ENCODE results near the gene LIMCH1. TPM values are rescaled to one million over a fixed set of nuclear protein-coding genes. Genes with fewer than 3 reads are reported as not detected.

LIMCH1 gene
- polyA plus RNA-seq, 1 donor (not counting 4 experiments of a cell fraction or from before 2014, with no cell fraction given): 1.1 TPM

- DNase-seq (ENCODE audit: low read depth, low spot score) (no peak), FAIRE-seq (no peak)
- H4K20me1 ChIP-seq (ENCODE audit: control insufficient read depth, extremely low read depth, insufficient read depth, low read length): no peaks in the 10 kb centered on the region
- H3K9me3 ChIP-seq (ENCODE audit: control insufficient read depth, low read depth, low read length): no peaks in the 10 kb centered on the region
- no peaks in the 10 kb centered on the region for H3K9me1 ChIP-seq (ENCODE audit: control insufficient read depth, extremely low read depth, insufficient read depth, low read length)
- TF ChIP-seq CTCF (optimal IDR thresholded peaks at IDR 0.05 in 1 of 3, IDR thresholded peaks at IDR 0.05 in 1 of 3, conservative IDR thresholded peaks at IDR 0.05 in 1 of 3; ENCODE audit: extremely low read depth in 1 of 3, insufficient read depth in 2 of 3, low read length in 3 of 3) (no peak), EZH2 (IDR thresholded peaks at IDR 0.05; ENCODE audit: low read length) (no peak)
- H3K4me1 ChIP-seq (ENCODE audit: control insufficient read depth, extremely low read depth, insufficient read depth, low read length): no peaks in the 10 kb centered on the region
- dilution Hi-C loops (cut with MboI; ENCODE audit: extremely low pct_ligation_motif_present, low sequenced_read_pairs): no loop called here
- H3K9ac ChIP-seq (ENCODE audit: control insufficient read depth, extremely low read depth, insufficient read depth, low read length): no peak overlapping the region
- no peaks in the 10 kb centered on the region for H3K36me3 ChIP-seq (ENCODE audit: control insufficient read depth in 2 of 2, extremely low read depth in 1 of 2, insufficient read depth in 2 of 2, low read length in 2 of 2)
- no peak overlapping the region for H2AFZ ChIP-seq (ENCODE audit: control insufficient read depth, low read length)
- no peaks in the 10 kb centered on the region for H3K27me3 ChIP-seq (ENCODE audit: control insufficient read depth, extremely low read depth, insufficient read depth, low read length)
- no peak overlapping the region for H3K4me2 ChIP-seq (ENCODE audit: control insufficient read depth, extremely low read depth, insufficient read depth, low read depth, low read length)
- no peaks in the 10 kb centered on the region for H3K79me2 ChIP-seq (ENCODE audit: control insufficient read depth, insufficient read depth, low read length)
- no peak overlapping the region for H3K27ac ChIP-seq (ENCODE audit: control insufficient read depth, insufficient read depth, low read length)
- H3K4me3 ChIP-seq (ENCODE audit: control insufficient read depth in 2 of 3, extremely low read depth in 1 of 3, insufficient read depth in 2 of 3, low read depth in 1 of 3, low read length in 3 of 3): no peak overlapping the region
Observed at GRCh38 chr4:41702770-41703169, 164.8 kb downstream of the LIMCH1 start.

GRCh38 chr4:41703785-41704184, 165.8 kb downstream of the LIMCH1 start:
- Histone ChIP-seq H3K9ac (ENCODE audit: control insufficient read depth, extremely low read depth, insufficient read depth, low read length) (no peak overlapping the region), H3K4me2 (ENCODE audit: control insufficient read depth, extremely low read depth, insufficient read depth, low read depth, low read length) (no peak overlapping the region), H3K27me3 (ENCODE audit: control insufficient read depth, extremely low read depth, insufficient read depth, low read length) (no peaks in the 10 kb centered on the region), H4K20me1 (ENCODE audit: control insufficient read depth, extremely low read depth, insufficient read depth, low read length) (no peaks in the 10 kb centered on the region), H3K79me2 (ENCODE audit: control insufficient read depth, insufficient read depth, low read length) (no peaks in the 10 kb centered on the region), H3K9me1 (ENCODE audit: control insufficient read depth, extremely low read depth, insufficient read depth, low read length) (no peaks in the 10 kb centered on the region), H3K9me3 (ENCODE audit: control insufficient read depth, low read depth, low read length) (no peaks in the 10 kb centered on the region), H3K4me1 (ENCODE audit: control insufficient read depth, extremely low read depth, insufficient read depth, low read length) (no peaks in the 10 kb centered on the region), H3K27ac (ENCODE audit: control insufficient read depth, insufficient read depth, low read length) (no peak overlapping the region), H3K36me3 (ENCODE audit: control insufficient read depth in 2 of 2, extremely low read depth in 1 of 2, insufficient read depth in 2 of 2, low read length in 2 of 2) (no peaks in the 10 kb centered on the region), H2AFZ (ENCODE audit: control insufficient read depth, low read length) (no peak overlapping the region), H3K4me3 (ENCODE audit: control insufficient read depth in 2 of 3, extremely low read depth in 1 of 3, insufficient read depth in 2 of 3, low read depth in 1 of 3, low read length in 3 of 3) (no peak overlapping the region)
- dilution Hi-C loops (cut with MboI; ENCODE audit: extremely low pct_ligation_motif_present, low sequenced_read_pairs): no loop called here
- TF ChIP-seq CTCF (optimal IDR thresholded peaks at IDR 0.05 in 1 of 3, IDR thresholded peaks at IDR 0.05 in 1 of 3, conservative IDR thresholded peaks at IDR 0.05 in 1 of 3; ENCODE audit: extremely low read depth in 1 of 3, insufficient read depth in 2 of 3, low read length in 3 of 3) (no peak), EZH2 (IDR thresholded peaks at IDR 0.05; ENCODE audit: low read length) (no peak)
- no peak for DNase-seq (ENCODE audit: low read depth, low spot score)
- no peak for FAIRE-seq

Data from keratinocyte (primary cell).